Fibroblast of villous mesenchyme (primary cell): ENCODE data around the gene ZFAND6. TPM values are rescaled to one million over a fixed set of nuclear protein-coding genes. Genes with fewer than 3 reads are reported as not detected.

Experiments used
- DNase-seq: peaks from one replicate; pipeline ENCODE4 v3.0.0-alpha.2; 2010; ENCODE audit warnings: low read depth
- H3K4me3 ChIP-seq: 2 replicates; pipeline ENCODE4 v1.5.1; 2011; ENCODE audit warnings: low read depth, mild to moderate bottlenecking, low read length
- total RNA-seq: library from RNA; depleted of rRNA; stranded (reverse); fragments of >200 nt; gene quantifications from 2 replicates; pipeline ENCODE4 v1.2.3, GENCODE V29; 2012
- TF ChIP-seq, protein P1 (sequence below): IDR thresholded peaks from 2 replicates; pipeline ENCODE4 v1.5.1; 2012; ENCODE audit warnings: low read depth, mild to moderate bottlenecking, low read length; ENCODE audit not compliant: insufficient read depth

ZFAND6 gene
- total RNA-seq, 1 donor: 123 TPM

DNA sequence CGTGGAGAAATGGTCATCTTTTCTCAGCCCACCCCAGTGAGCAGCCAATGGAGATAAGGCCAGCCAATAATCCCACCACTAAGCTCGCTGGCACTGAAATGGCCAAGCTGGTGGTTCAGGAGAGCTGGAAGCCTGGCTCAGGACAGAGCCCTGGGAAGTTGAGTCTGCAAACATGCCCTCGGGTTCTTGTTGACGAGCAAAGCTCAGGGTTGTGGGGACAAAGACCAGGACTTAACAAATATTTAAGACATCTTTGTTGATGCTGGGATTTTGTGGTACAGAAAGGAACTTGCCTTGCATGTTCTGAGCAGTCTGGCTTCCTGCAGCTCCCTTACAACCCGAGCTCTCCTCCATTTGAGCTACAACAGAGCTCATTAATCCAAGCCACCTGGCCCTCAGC is 97.7 kb downstream of the ZFAND6 start:
- TF ChIP-seq, protein P1, sequence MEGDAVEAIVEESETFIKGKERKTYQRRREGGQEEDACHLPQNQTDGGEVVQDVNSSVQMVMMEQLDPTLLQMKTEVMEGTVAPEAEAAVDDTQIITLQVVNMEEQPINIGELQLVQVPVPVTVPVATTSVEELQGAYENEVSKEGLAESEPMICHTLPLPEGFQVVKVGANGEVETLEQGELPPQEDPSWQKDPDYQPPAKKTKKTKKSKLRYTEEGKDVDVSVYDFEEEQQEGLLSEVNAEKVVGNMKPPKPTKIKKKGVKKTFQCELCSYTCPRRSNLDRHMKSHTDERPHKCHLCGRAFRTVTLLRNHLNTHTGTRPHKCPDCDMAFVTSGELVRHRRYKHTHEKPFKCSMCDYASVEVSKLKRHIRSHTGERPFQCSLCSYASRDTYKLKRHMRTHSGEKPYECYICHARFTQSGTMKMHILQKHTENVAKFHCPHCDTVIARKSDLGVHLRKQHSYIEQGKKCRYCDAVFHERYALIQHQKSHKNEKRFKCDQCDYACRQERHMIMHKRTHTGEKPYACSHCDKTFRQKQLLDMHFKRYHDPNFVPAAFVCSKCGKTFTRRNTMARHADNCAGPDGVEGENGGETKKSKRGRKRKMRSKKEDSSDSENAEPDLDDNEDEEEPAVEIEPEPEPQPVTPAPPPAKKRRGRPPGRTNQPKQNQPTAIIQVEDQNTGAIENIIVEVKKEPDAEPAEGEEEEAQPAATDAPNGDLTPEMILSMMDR: no peak
- H3K4me3 ChIP-seq: no peak overlapping the region
- peak; percentile 67 for DNase-seq

DNA sequence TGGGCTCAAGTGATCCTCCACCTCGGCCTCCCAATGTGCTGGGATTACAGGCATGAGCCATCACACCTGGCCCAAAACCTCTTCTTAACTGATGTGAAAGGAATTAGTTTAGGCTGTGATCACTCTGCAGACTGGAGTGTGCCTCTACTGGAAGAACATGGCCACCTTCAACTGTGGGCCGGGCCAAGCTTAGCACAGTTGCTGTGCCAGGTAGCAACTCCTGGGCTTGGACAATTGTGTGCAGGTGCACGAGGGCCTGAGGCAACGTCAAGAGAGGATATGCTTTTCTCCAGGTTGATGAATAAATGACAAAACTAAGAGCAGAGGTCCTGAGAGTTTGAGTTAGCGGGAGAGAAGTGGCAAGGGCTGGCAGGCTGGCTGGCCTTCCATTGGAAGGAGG is 99.8 kb downstream of the ZFAND6 start:
- no peak for DNase-seq
- no peak overlapping the region for H3K4me3 ChIP-seq
- TF ChIP-seq, protein P1: no peak

DNA sequence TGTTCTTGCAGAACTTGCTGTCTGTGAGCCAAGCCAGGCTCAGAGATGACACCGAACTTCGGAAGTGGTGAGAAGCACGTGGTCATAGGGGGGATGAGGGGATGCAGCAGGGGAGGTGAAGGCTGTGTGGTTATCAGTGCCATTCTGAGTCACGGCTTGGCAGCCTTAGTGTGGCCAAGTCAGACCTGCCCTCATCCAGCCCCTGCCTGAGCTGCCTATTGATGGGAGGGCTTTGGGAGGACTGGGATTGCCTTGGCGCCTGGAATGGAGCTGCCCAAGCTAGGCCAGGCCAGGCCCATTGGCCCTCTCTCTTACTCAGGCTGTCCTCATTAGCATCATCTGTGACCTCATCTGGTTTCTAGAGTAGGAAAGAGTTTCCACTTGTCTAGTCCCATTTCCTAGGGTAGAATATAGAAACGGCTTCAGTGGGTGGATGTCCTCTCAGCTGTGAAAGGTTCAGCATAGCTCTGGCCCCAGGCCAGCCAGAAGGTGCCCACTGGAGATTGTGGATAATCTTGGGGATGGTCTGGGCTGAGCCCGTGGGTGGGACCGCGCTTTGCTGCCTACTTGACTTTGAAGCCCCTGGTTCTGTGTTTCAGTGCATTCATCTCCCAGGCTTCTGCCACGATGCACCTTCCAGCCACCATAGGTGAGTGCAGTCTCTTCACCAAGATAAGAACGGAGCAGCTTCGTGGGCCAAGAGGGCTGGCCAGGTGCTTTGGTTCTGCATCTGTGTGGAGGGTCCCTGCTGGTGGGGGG is 100.5 kb downstream of the ZFAND6 start:
- no peak overlapping the region for H3K4me3 ChIP-seq
- peak; percentile 37 for DNase-seq
- TF ChIP-seq, protein P1: no peak

DNA sequence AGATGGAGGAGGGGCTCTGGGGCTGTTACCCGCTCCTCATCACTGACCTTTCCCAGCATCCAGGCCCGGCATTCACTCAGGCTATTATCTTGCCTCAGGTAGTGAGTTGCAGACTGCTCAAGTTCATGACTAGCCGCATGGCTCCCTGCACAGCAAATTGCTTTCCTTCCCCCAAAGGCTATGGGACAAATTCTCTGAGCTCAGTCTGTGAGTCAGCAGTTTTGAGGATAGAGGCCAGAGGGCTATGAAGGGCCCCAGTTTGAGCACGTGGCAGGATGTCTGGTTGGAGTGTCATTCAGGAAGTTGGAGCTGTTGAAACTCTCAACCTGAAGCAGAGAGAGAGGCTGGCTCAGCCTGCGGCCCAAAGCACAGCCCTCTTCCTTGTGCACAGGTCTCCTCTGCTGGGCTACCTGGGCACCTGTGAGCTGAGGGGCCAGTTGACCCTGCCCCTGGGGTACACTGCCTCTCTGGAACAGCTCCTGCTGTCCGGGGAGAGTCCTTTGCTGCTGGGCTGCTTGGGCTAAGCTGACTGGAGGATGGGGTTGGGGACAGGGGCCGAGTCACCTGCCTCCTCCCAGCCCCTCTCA is 101.2 kb downstream of the ZFAND6 start:
- TF ChIP-seq, protein P1: no peak
- H3K4me3 ChIP-seq: no peak overlapping the region
- DNase-seq: peak; percentile 95

DNA sequence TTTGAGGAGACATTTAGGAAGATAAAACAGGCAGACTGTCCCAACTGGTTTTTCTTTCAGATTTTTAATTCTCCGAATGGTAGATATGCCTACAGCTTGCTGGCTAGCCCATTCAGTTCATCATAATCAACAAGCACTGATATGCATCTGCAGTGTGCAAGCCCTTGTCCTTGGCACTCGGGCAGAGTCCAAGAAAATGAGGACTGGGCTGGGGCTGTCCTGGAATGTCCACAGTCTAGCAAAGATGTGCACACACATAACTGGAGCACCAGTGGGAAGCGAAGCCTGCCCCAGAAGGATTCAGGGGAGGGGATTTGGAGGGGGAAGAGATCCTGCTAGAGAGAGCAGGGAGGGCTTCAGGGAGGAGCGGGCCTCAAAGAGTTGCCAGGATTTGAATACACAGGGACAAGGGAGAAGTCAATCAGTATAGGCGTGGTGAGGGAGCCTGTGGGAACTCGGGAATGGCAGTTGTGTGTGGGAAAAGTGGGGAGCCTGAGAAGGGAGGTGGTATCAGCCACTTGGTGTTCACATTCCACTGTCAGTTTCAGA is 102.1 kb downstream of the ZFAND6 start:
- no peak overlapping the region for H3K4me3 ChIP-seq
- TF ChIP-seq, protein P1: no peak
- DNase-seq: no peak

DNA sequence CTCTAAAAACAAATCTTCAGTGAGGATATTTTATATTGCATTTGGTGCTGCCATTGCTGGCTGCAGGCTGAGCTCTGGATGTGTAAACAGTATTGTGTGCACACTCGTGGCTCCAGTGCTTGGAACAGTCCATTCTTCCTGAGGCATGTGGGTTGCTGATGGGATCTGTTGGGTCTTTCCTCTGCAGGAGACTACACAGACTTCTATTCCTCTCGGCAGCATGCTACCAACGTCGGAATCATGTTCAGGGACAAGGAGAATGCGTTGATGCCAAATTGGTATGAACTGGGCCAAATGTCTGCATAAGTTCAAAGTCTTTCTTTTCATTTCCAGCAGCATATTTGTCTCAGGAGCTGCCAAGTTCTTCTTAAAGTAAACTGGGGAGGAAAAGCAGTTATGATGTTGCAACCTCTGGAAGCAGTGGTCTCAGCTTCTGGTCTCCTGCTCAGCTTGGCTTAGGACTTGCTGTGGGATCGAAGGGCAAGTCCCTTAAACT is 102.6 kb downstream of the ZFAND6 start:
- TF ChIP-seq, protein P1: no peak
- H3K4me3 ChIP-seq: no peak overlapping the region
- DNase-seq: peak; percentile 70
